Activated CD4-positive, alpha-beta T cell treated with anti-CD3 and anti-CD28 coated beads for 24 hours (primary cell): Measurements from ENCODE around the gene MACROD2.

Source experiments
- DNase-seq, 2 donors: peaks; one replicate each; pipeline ENCODE4 v3.0.0-alpha.2; 2020; ENCODE audit warnings: low read depth in 2 of 2

MACROD2 gene

GRCh38 chr20:15575255-15575654 lies 1579.9 kb downstream of the MACROD2 start:
- no peak for DNase-seq

DNA sequence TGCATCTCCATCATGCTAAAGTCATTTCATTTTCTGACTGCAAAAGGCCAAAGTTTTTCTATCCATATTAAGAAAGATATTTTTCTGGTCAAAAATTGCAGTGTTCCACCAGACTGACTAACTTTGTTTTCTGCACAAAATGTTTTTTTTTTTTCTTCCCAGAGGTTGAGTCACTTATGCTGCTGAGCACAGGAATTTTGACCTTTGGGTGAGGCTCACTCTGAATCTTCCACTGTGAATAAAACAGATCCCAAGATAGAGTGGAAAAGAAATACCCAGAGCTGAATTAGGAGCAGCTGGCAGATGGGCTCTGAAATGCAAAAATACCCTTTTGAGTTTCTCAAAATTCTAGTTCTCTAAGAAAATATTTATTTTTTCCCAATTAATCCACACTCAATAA lies 1581.1 kb downstream of the MACROD2 start:
- no peak for DNase-seq

DNA sequence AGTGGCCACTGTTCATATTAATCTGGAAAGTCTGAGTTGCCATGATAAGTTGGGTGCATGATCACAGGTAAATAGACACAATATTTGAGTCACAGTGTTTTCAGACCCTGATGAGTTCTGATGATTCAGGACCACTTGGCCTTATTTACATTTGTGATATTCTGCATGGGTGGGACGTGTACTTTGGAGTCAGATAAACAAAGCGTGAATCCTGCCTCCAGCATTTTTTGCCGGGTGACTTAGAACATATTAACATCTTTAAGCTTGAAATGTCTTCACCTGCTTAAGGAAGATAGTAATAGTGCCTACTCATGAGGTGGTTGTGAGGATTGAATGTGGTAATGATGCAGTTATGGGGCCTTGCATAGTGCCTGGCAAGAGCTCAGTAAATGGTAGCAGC lies 1582.8 kb downstream of the MACROD2 start:
- DNase-seq = no peak

- DNase-seq = no peak
These were observed 1584.4 kb downstream of the MACROD2 start for GRCh38 chr20:15579688-15580087.

DNA sequence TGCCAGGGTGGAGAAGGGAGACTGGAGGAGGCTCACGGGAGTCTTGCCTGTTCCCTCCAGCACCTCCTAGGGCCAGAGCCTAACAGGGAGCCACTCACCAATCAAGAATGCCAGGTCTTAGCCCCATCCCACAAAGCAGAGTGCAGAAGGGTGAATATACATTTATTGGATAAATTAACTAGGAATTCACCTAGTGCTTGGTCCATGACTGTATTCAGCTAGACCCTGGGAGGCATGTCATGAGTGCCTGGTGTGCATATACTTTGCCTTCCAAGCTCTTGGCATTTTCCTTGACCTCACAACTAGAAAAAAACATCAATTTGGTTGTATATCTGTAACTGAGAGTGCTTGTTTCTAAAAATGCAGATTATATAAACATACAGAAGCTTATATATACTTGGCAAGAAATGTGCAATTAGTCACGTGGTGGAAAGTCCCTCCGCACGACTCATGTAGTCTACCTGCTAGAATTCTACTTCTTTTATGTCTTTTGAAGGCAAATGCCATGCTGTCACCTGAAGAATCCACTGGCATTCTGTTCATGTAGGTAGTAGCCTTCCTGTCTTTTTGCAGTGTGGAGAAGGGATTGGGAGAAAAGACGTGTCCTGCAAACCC lies 1586.9 kb downstream of the MACROD2 start:
- no peak for DNase-seq

- no peak for DNase-seq
These were observed 1589.2 kb downstream of the MACROD2 start for GRCh38 chr20:15584507-15584906.

- DNase-seq = no peak
These were observed 1597.8 kb downstream of the MACROD2 start for GRCh38 chr20:15593081-15593480.

GRCh38 chr20:15594158-15594695 lies 1598.9 kb downstream of the MACROD2 start:
- DNase-seq = no peak

DNA sequence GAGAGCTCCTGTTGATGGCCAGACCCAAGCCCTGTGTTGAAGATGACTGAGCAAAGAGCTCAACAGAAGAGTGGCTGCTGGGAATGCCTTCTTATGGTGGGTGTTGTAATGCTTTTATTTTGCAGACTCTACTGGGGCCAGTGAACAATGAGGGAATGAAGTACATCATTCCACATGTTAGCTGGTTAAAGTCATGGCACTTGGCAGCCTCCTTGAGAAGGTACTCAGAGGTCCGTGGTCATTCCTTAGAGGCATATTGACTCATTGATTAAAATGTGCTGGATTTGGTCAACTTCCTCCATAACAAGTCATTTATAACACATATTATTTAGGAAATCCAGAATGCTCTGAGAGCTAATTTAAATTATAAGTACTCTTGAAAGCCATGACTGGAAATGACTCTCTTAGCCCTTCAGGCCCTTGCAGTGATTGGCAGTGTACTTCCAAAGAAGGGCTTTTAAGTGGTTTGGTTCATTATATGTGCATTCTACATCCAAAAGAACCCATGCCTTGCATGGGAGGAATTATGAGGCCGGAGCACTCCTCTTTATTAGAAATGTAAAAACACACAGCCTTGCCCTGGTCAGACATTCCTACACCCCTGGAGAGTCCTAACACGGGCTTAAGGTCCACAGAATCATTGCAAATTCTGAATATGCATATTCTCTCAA lies 1601.0 kb downstream of the MACROD2 start:
- no peak for DNase-seq

DNA sequence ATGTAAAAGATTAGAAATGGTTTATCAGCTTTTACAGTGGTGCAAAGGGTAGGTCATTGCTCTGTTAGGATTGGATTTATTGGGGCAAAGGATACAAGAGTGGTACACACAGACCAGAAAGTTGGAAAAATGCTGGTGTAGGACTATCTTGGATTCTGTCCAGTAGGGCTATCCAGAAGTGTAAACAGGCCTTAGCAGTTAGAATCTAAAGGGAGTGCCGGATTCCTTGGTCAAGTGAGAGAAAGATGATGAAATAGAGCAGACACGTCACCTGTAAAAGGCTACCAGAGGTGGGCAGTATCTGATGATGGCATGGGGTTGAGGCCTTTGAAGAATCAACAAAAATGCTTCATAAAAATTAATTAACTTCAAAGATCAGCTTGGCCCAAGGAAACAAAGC lies 1602.0 kb downstream of the MACROD2 start:
- no peak for DNase-seq

DNA sequence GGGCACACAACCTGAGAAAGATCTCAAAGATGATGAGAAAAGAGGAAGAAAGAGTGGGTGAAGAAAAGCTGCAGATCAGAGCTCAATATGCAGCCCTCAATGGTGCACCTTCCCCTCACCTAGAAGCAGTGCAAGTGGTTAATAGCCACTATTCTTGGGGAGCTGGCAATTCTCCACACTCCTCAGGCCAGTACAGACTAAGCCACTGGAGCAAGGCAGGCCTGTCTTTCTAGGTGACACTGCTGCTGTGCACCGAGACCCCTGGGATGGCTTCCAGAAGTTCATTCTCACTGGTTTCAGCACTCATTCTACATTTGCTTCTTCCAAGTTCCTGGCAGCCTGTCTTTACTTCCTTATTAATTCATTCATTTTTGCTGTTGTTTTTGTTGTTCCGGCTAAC lies 1604.6 kb downstream of the MACROD2 start:
- DNase-seq = no peak

DNA sequence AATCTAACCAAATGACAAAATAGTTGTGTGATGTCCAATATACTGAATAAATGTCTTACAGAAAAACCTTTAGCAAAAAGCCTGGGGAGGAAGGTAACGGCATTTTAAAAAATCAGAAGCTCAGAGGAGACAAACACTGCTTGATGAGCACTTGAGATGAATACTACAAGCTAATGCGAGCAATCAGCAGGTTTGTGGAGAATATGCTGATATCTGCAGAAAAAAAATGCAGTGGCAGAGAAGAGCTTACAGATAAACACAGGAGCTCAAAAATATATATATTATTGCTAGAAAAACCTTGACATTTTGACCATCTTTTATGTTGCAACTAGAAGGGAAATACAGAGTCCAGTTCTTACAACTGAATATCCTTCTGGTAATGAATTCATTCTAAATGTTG lies 1605.2 kb downstream of the MACROD2 start:
- no peak for DNase-seq

DNA sequence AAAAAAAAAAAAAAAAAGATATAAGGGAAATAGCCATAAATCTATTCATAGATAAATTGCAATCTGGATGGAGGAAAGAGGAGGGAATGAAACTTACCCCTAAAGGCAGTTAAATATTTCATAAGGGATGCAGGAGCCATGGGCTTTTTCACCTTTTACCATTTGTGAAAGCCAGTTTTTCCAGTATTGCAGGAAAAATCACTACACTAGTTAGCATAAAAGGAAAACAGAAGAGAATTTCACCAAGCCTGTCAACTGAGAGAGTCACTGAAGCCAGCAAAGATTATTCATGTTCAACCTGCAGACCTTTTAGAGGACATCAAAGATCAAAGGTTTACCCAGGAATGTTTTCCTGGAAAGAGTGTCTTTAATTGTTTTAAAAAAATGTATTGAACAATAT lies 1608.2 kb downstream of the MACROD2 start:
- no peak for DNase-seq

GRCh38 chr20:15603978-15604805 lies 1608.9 kb downstream of the MACROD2 start:
- DNase-seq = no peak

- no peak for DNase-seq
These were observed 1614.6 kb downstream of the MACROD2 start for GRCh38 chr20:15609921-15610320.

DNA sequence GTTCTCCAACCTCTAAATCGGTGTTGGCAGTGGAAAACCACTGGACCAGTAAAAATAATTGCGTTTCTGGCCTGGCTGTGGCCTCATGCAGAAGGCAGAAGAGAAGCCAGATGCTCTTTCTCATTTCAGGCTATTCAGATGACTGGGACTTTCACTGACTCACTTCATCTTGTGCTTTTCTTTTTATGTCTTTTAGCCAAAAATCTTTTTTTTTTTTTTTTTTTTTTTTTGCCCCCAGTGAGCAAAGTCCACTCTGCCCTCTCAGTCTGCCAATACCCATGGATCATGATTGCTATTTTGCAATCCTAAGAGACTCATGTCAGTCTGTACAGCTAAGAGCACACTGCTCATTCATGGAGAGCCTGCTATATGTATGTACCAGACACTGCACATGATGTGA lies 1615.5 kb downstream of the MACROD2 start:
- DNase-seq = no peak

GRCh38 chr20:15611541-15611940 lies 1616.2 kb downstream of the MACROD2 start:
- no peak for DNase-seq

GRCh38 chr20:15612198-15612597 lies 1616.9 kb downstream of the MACROD2 start:
- no peak for DNase-seq

- DNase-seq = no peak
These were observed 1617.5 kb downstream of the MACROD2 start for GRCh38 chr20:15612769-15613168.

GRCh38 chr20:15613530-15613929 lies 1618.2 kb downstream of the MACROD2 start:
- no peak for DNase-seq

GRCh38 chr20:15616626-15617025 lies 1621.3 kb downstream of the MACROD2 start:
- no peak for DNase-seq

DNA sequence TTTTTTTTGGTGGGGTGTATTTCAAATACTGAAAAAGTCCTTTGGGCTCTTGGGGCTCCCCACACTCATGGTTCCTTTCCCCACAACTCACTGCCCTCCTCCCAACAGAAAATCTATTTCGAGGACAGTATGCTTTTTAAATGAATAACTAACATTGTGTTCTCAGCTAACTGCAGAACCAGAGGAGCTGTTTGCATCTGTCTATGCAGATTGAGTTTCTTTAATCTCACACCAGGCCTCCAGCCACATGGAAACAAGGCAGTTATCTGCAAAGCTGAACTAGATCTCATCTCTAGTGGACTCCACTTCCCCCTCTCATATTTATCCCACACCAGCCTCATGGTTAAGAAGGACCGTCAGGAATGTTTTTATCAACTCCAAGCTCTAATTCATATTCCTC lies 1622.8 kb downstream of the MACROD2 start:
- DNase-seq = no peak

DNA sequence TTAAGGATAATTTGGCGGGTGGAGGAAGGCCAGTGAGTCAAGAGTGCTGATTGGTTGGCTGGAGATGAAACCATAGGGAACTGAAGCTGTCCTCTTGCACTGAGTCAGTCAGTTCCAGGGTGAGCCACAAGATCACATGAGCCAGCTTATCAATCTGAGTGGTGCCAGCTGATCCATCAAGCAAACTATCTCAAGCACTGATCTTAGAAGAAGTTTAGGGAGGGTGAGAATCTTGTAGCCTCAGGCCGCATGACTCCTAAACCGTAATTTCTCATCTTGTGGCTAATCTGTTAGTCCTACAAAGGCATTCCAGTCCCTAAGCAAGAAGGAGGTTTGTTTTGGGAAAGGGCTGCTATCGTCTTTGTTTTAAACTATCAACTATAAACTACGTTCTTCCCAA lies 1623.6 kb downstream of the MACROD2 start:
- DNase-seq = no peak
